ENCODE measurements around the gene HPCAL1.

The HPCAL1 gene

DNA sequence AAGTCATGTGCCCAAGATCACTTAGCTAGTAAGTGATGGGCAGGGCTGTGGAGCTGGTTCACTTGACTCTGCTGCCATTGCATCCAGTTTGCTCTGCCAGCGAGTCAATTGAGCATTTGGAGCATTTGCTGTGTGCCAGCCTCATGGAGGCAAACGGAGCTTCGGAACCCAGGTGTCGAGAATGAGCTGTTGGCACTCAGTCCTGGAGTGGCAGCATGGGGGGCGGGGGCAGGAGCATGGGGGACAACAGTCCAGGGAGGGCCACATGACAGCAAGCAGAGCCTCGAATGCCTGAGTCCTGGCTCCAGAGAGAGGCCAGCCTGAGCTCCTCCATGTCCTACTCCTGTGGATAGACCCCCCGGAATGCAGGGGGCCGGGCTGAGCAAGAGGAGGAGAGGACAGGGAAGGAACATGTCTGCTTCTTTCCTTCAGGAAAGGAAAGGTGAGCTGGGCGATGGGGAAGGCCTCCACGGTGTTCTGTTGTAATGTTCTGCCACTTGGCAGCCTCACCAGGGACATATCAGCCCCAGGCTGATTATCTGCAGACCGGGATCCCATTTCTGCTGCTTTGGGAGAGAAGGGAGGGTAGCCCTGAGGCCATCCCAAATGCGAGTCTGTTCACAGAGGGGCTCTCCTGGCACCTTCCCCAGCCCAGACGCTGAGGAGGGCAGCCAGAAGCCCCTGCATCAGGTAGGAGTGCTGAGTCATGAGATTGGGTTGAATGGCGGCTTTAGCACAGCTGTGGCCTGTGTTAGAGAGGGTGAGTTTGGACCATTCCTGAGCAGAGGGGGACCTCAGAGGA, 59.6 kb downstream of the HPCAL1 start:
- H2BK5ac ChIP-seq (ENCODE audit: low read depth, low read length, poor library complexity) = no peak overlapping the region
- H3K4me1 ChIP-seq (ENCODE audit: control insufficient read depth in 1 of 2, insufficient read depth in 2 of 2, low read length in 2 of 2) = peaks cover 10 to 22% of the 10 kb centered on the region in 2 experiments
- H2BK12ac ChIP-seq (ENCODE audit: low read length) = no peak overlapping the region
- no peak overlapping the region for H3K4ac ChIP-seq (ENCODE audit: low read depth, low read length)
- no peak overlapping the region for H3K23ac ChIP-seq (ENCODE audit: low read length)
- no peak overlapping the region for H2BK120ac ChIP-seq (ENCODE audit: insufficient read depth, low read length, poor library complexity)
- no peaks in the 10 kb centered on the region for H3K79me1 ChIP-seq (ENCODE audit: low read length)
- H3K18ac ChIP-seq (ENCODE audit: low read length) = peak overlapping the region; percentile 2
- no peak overlapping the region for H2AK5ac ChIP-seq (ENCODE audit: low read length)
- H3K14ac ChIP-seq (ENCODE audit: low read length) = no peak overlapping the region
- H3K36me3 ChIP-seq (ENCODE audit: control insufficient read depth in 1 of 2, insufficient read depth in 2 of 2, low read length in 2 of 2) = no peaks in the 10 kb centered on the region
- H4K91ac ChIP-seq (ENCODE audit: low read depth, low read length) = no peak overlapping the region
- H4K8ac ChIP-seq (ENCODE audit: low read depth, low read length) = no peak overlapping the region
- H3K4me2 ChIP-seq (ENCODE audit: low read length) = no peak overlapping the region
- H3K79me2 ChIP-seq (ENCODE audit: control insufficient read depth, insufficient read depth, low read length, poor library complexity) = no peaks in the 10 kb centered on the region
- H3K27ac ChIP-seq (ENCODE audit: low read depth, low read length) = no peak overlapping the region
- WGBS (ENCODE audit: extremely low coverage, insufficient coverage, insufficient read length) = no CpG with 5 or more reads among the region's 14 CpGs
- no peak overlapping the region for H2AFZ ChIP-seq (ENCODE audit: insufficient read depth, low read length, poor library complexity)
- no peaks in the 10 kb centered on the region for H3K27me3 ChIP-seq (ENCODE audit: insufficient read depth, low read length)
- DNase-seq = no peak
- no peak overlapping the region for H3K4me3 ChIP-seq (ENCODE audit: low read depth, low read length)
- no peak overlapping the region for H4K12ac ChIP-seq (ENCODE audit: low read depth, low read length)
- H3K9ac ChIP-seq (ENCODE audit: low read length) = no peak overlapping the region
- peaks cover 4% of the 10 kb centered on the region for H3K9me3 ChIP-seq (ENCODE audit: insufficient read depth, low read depth, low read length)

DNA sequence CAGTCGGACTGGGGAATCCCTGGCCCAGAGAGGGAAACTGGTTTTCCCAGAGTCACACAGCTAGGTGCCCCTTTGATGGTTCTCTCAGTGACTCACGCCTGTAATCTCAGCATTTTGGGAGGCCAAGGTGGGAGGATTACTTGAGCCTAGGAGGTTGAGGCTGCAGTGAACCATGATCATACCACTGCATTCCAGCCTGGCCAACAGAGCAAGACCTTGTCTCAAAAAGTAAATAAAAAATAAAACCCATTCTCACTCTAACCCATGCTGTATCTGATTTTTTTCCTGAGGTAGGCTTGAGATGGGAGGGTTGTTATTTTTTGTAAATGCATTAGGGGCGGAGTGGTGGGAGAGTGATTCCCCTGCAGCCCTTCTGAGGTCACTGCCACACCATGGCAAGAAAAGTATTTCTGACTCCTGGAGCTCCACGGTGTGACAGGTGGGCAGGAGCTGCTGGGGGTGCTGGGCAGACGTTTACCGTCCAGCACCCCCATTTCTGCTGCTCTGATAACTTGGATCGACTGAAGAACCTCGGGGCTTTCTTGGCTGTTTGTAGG, 60.3 kb downstream of the HPCAL1 start:
- Histone ChIP-seq H3K27me3 (ENCODE audit: insufficient read depth, low read length) (no peaks in the 10 kb centered on the region), H3K18ac (ENCODE audit: low read length) (no peak overlapping the region), H3K9me3 (ENCODE audit: insufficient read depth, low read depth, low read length) (peaks cover 4% of the 10 kb centered on the region), H3K9ac (ENCODE audit: low read length) (no peak overlapping the region), H3K4ac (ENCODE audit: low read depth, low read length) (no peak overlapping the region), H2BK120ac (ENCODE audit: insufficient read depth, low read length, poor library complexity) (no peak overlapping the region), H2BK5ac (ENCODE audit: low read depth, low read length, poor library complexity) (no peak overlapping the region), H2AFZ (ENCODE audit: insufficient read depth, low read length, poor library complexity) (no peak overlapping the region), H2BK12ac (ENCODE audit: low read length) (no peak overlapping the region), H3K27ac (ENCODE audit: low read depth, low read length) (no peak overlapping the region), H4K91ac (ENCODE audit: low read depth, low read length) (no peak overlapping the region), H3K79me2 (ENCODE audit: control insufficient read depth, insufficient read depth, low read length, poor library complexity) (no peaks in the 10 kb centered on the region), H2AK5ac (ENCODE audit: low read length) (no peak overlapping the region), H3K14ac (ENCODE audit: low read length) (no peak overlapping the region), H3K4me3 (ENCODE audit: low read depth, low read length) (no peak overlapping the region), H4K8ac (ENCODE audit: low read depth, low read length) (no peak overlapping the region), H3K36me3 (ENCODE audit: control insufficient read depth in 1 of 2, insufficient read depth in 2 of 2, low read length in 2 of 2) (no peaks in the 10 kb centered on the region), H3K23ac (ENCODE audit: low read length) (no peak overlapping the region), H3K4me1 (ENCODE audit: control insufficient read depth in 1 of 2, insufficient read depth in 2 of 2, low read length in 2 of 2) (peaks cover 10 to 22% of the 10 kb centered on the region in 2 experiments), H3K79me1 (ENCODE audit: low read length) (no peaks in the 10 kb centered on the region), H3K4me2 (ENCODE audit: low read length) (no peak overlapping the region), H4K12ac (ENCODE audit: low read depth, low read length) (no peak overlapping the region)
- no CpG with 5 or more reads among the region's 8 CpGs for WGBS (ENCODE audit: extremely low coverage, insufficient coverage, insufficient read length)
- DNase-seq = peak; percentile 74 to 79

DNA sequence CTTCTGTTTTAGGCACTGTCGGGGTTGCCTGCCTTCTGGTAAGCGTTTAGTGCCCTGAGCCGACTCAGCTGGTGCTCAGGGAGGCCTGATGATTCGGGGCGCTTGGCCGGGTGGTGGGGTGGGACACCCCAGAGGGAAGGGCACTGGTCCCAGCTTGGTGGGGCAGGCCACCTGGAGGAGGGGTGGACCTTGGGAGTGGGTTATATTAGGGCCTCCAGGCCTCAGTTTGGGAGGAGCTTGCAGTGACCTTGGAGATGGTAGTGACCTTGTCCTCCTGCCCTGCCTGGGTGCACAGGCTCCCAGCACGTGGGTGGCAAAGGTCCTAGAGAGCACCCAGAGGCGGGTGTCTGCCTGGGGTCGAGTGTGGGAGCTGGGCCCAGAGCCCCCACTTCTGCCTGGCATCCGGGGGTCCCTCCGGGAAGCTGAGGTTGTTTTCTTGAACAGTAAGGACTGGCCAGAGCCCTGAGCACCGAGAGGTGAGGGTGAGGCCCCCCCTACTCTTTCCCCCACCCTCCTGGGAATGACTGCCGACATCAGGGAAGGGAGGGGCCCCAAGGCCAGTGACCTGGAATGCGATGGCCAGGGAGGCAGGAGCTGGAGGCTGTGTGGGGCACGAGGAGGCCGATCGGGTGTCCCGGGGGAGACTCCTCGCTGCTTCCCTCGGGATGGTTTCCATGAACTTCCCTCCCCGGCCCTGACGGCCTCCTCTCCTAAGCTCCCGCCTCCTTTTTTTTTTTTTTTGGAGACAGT, 61.3 kb downstream of the HPCAL1 start:
- Histone ChIP-seq H3K4ac (ENCODE audit: low read depth, low read length) (no peak overlapping the region), H3K4me2 (ENCODE audit: low read length) (no peak overlapping the region), H2AK5ac (ENCODE audit: low read length) (no peak overlapping the region), H3K14ac (ENCODE audit: low read length) (no peak overlapping the region), H3K9ac (ENCODE audit: low read length) (no peak overlapping the region), H3K23ac (ENCODE audit: low read length) (no peak overlapping the region), H3K36me3 (ENCODE audit: control insufficient read depth in 1 of 2, insufficient read depth in 2 of 2, low read length in 2 of 2) (no peaks in the 10 kb centered on the region), H3K79me1 (ENCODE audit: low read length) (no peaks in the 10 kb centered on the region), H4K12ac (ENCODE audit: low read depth, low read length) (no peak overlapping the region), H3K18ac (ENCODE audit: low read length) (no peak overlapping the region), H4K8ac (ENCODE audit: low read depth, low read length) (no peak overlapping the region), H3K9me3 (ENCODE audit: insufficient read depth, low read depth, low read length) (peaks cover 4% of the 10 kb centered on the region), H2BK12ac (ENCODE audit: low read length) (no peak overlapping the region), H3K27me3 (ENCODE audit: insufficient read depth, low read length) (no peaks in the 10 kb centered on the region), H3K27ac (ENCODE audit: low read depth, low read length) (no peak overlapping the region), H3K4me1 (ENCODE audit: control insufficient read depth in 1 of 2, insufficient read depth in 2 of 2, low read length in 2 of 2) (peaks cover 10 to 24% of the 10 kb centered on the region in 2 experiments), H2AFZ (ENCODE audit: insufficient read depth, low read length, poor library complexity) (no peak overlapping the region), H2BK5ac (ENCODE audit: low read depth, low read length, poor library complexity) (no peak overlapping the region), H2BK120ac (ENCODE audit: insufficient read depth, low read length, poor library complexity) (no peak overlapping the region), H4K91ac (ENCODE audit: low read depth, low read length) (no peak overlapping the region), H3K79me2 (ENCODE audit: control insufficient read depth, insufficient read depth, low read length, poor library complexity) (no peaks in the 10 kb centered on the region), H3K4me3 (ENCODE audit: low read depth, low read length) (no peak overlapping the region)
- WGBS (ENCODE audit: extremely low coverage, insufficient coverage, insufficient read length) = no CpG with 5 or more reads among the region's 23 CpGs
- no peak for DNase-seq

DNA sequence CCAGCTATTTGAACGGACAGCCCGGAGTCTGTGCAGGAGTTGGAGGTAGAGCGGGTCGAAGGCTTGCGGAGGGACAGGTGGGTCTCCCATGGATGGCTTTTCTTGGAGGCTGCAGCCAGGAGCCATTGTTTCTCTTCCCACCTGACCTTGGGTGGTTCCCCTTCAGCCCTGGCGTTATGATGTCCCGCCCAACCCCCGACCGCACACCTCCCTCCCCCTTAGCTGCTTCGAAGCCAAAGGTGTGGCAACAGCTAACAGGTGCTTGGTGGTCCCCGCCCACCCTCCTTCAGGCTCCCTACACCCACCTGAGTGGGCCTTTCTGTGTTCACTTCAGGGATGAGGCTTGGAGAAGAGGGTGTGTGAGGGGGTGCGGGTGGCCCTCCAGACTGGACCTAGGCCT, 62.7 kb downstream of the HPCAL1 start:
- Histone ChIP-seq H3K4me2 (ENCODE audit: low read length) (no peak overlapping the region), H3K27me3 (ENCODE audit: insufficient read depth, low read length) (no peaks in the 10 kb centered on the region), H3K14ac (ENCODE audit: low read length) (no peak overlapping the region), H3K4me1 (ENCODE audit: control insufficient read depth in 1 of 2, insufficient read depth in 2 of 2, low read length in 2 of 2) (peaks cover 10 to 21% of the 10 kb centered on the region in 2 experiments), H3K23ac (ENCODE audit: low read length) (no peak overlapping the region), H3K79me1 (ENCODE audit: low read length) (no peaks in the 10 kb centered on the region), H3K36me3 (ENCODE audit: control insufficient read depth in 1 of 2, insufficient read depth in 2 of 2, low read length in 2 of 2) (no peaks in the 10 kb centered on the region), H4K8ac (ENCODE audit: low read depth, low read length) (no peak overlapping the region), H3K18ac (ENCODE audit: low read length) (no peak overlapping the region), H2BK12ac (ENCODE audit: low read length) (no peak overlapping the region), H3K9me3 (ENCODE audit: insufficient read depth, low read depth, low read length) (peaks cover 4% of the 10 kb centered on the region), H3K9ac (ENCODE audit: low read length) (no peak overlapping the region), H3K79me2 (ENCODE audit: control insufficient read depth, insufficient read depth, low read length, poor library complexity) (no peaks in the 10 kb centered on the region), H2AK5ac (ENCODE audit: low read length) (no peak overlapping the region), H2AFZ (ENCODE audit: insufficient read depth, low read length, poor library complexity) (no peak overlapping the region), H3K4ac (ENCODE audit: low read depth, low read length) (no peak overlapping the region), H2BK120ac (ENCODE audit: insufficient read depth, low read length, poor library complexity) (no peak overlapping the region), H3K4me3 (ENCODE audit: low read depth, low read length) (no peak overlapping the region), H3K27ac (ENCODE audit: low read depth, low read length) (no peak overlapping the region), H4K91ac (ENCODE audit: low read depth, low read length) (no peak overlapping the region), H2BK5ac (ENCODE audit: low read depth, low read length, poor library complexity) (no peak overlapping the region), H4K12ac (ENCODE audit: low read depth, low read length) (no peak overlapping the region)
- DNase-seq = no peak
- WGBS (ENCODE audit: extremely low coverage, insufficient coverage, insufficient read length) = no CpG with 5 or more reads among the region's 12 CpGs
